SU-DHL-6 (cell line): ENCODE measurements around the gene SAMD1.

Experiments used
- EZH2phosphoT487 ChIP-seq: fragments of 200-600 bp; sonication (generic), shearing (Covaris generic); conservative IDR thresholded peaks from 2 replicates; pipeline ENCODE4 v1.6.1; 2018; ENCODE audit warnings: mild to moderate bottlenecking, antibody characterized with exemption, low read length, moderate library complexity, mixed read lengths
- TF ChIP-seq, protein P1 (sequence below): fragments of 200-600 bp; sonication (generic); IDR thresholded peaks from one replicate; pipeline ENCODE4 v1.5.1; 2017; ENCODE audit warnings: antibody characterized with exemption, mild to moderate bottlenecking, low read length, moderate library complexity; ENCODE audit not compliant: insufficient read depth, poor library complexity, severe bottlenecking

DNA sequence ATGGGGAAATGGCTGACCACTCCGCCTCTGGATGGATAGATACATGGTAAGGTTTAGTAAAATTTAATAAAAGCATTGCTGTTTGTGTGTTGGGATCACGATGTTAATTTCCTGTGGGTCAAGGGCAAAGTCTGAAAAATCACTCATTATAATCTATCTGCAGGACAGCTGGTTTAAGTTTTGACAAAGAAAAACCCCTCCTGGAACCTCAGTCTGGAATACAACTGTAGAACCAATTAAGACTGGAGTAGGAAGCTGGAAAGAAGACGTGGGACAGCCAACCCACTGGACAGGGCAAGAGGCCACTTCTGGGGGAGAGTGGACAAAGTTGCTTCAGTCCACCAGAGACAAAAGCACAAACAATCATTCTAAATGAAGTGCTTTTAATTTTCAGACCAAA is 28.6 kb upstream of the SAMD1 start:
- TF ChIP-seq, protein P1, sequence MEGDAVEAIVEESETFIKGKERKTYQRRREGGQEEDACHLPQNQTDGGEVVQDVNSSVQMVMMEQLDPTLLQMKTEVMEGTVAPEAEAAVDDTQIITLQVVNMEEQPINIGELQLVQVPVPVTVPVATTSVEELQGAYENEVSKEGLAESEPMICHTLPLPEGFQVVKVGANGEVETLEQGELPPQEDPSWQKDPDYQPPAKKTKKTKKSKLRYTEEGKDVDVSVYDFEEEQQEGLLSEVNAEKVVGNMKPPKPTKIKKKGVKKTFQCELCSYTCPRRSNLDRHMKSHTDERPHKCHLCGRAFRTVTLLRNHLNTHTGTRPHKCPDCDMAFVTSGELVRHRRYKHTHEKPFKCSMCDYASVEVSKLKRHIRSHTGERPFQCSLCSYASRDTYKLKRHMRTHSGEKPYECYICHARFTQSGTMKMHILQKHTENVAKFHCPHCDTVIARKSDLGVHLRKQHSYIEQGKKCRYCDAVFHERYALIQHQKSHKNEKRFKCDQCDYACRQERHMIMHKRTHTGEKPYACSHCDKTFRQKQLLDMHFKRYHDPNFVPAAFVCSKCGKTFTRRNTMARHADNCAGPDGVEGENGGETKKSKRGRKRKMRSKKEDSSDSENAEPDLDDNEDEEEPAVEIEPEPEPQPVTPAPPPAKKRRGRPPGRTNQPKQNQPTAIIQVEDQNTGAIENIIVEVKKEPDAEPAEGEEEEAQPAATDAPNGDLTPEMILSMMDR, result no peak
- no peak for TF ChIP-seq EZH2phosphoT487
